H1 (cell line): ENCODE measurements around the gene ZC3H12C. TPM values are rescaled to one million over a fixed set of nuclear protein-coding genes. Genes with fewer than 3 reads are reported as not detected.

Experiments used
- CTCF ChIA-PET: fragments of 300-600 bp; sonication (Branson Sonifier 250); formaldehyde crosslinking; loops from one replicate; lab custom pipeline; 2021; ENCODE audit not compliant: partially characterized antibody; lab: Charles Lee
- POLR2A ChIA-PET: fragments of 300-600 bp; sonication (Branson Sonifier 250); formaldehyde crosslinking; loops from one replicate; lab custom pipeline; 2021; ENCODE audit warnings: inconsistent platforms; ENCODE audit not compliant: partially characterized antibody; lab: Charles Lee
- DNase-seq, 2 experiments: peaks; one replicate each; pipeline versions ENCODE4 v3.0.0 to v3.0.0-alpha.2; 2010 to 2022; ENCODE audit warnings: low spot score in 2 of 2, low read depth in 1 of 2, mixed read lengths in 1 of 2
- FAIRE-seq: peaks from 2 replicates; lab custom pipeline; 2011; peaks lifted over from hg19 to GRCh38; lab: Jason Lieb, UNC
- H2AFZ ChIP-seq: 2 replicates; pipeline ENCODE4 v1.8.1; 2012; ENCODE audit warnings: low read length, inconsistent platforms
- H2AK5ac ChIP-seq: 2 replicates; pipeline ENCODE4 v1.6.1; 2013; ENCODE audit warnings: low read depth, low read length
- H2BK120ac ChIP-seq: replicated peaks from 2 replicates; pipeline ENCODE3; 2013; ENCODE audit warnings: low read depth, low read length, inconsistent platforms
- H2BK12ac ChIP-seq: 2 replicates; pipeline ENCODE4 v1.6.1; 2013; ENCODE audit warnings: low read depth, low read length
- H2BK15ac ChIP-seq: 2 replicates; pipeline ENCODE4 v1.6.1; 2013; ENCODE audit warnings: low read length
- H2BK20ac ChIP-seq: 2 replicates; pipeline ENCODE4 v1.6.1; 2013; ENCODE audit warnings: low read length
- H2BK5ac ChIP-seq: 2 replicates; pipeline ENCODE4 v1.6.1; 2013; ENCODE audit warnings: low read depth, low read length
- H3K14ac ChIP-seq: 2 replicates; pipeline ENCODE4 v1.6.1; 2013; ENCODE audit warnings: inconsistent platforms; ENCODE audit not compliant: insufficient read length
- H3K18ac ChIP-seq: 2 replicates; pipeline ENCODE4 v1.6.1; 2013; ENCODE audit warnings: low read length; ENCODE audit errors: extremely low read depth
- H3K23ac ChIP-seq: 2 replicates; pipeline ENCODE4 v1.6.1; 2013; ENCODE audit warnings: inconsistent platforms; ENCODE audit not compliant: insufficient read length
- H3K23me2 ChIP-seq: 2 replicates; pipeline ENCODE4 v1.6.1; 2013; ENCODE audit warnings: low read depth, low read length
- H3K27ac ChIP-seq: 2 replicates; pipeline ENCODE4 v1.6.1; 2011; ENCODE audit warnings: low read depth, low read length, inconsistent platforms
- H3K27me3 ChIP-seq, 4 experiments: replicated peaks in 1 of 4; 1 replicate in 1 of 4; 2 replicates in 3 of 4; pipeline versions ENCODE4 v1.6.1 to v1.8.1; 2011 to 2013; ENCODE audit warnings: low read length in 3 of 4, mild to moderate bottlenecking in 3 of 4, inconsistent platforms in 2 of 4, mixed read lengths in 2 of 4, moderate library complexity in 1 of 4; ENCODE audit not compliant: control insufficient read depth in 3 of 4, insufficient read depth in 3 of 4; ENCODE audit errors: extremely low read depth in 1 of 4
- H3K36me3 ChIP-seq, 4 experiments: 2 replicates each; pipeline versions ENCODE4 v1.6.1 to v1.8.1; 2011 to 2013; ENCODE audit warnings: mild to moderate bottlenecking in 4 of 4, low read length in 3 of 4, moderate library complexity in 2 of 4, control low read depth in 1 of 4, inconsistent platforms in 1 of 4; ENCODE audit not compliant: insufficient read depth in 4 of 4, control insufficient read depth in 2 of 4
- H3K4ac ChIP-seq: replicated peaks from 2 replicates; pipeline ENCODE3; 2013; ENCODE audit warnings: low read length, low read depth, mixed read lengths, inconsistent platforms; ENCODE audit not compliant: insufficient read length
- H3K4me1 ChIP-seq, 4 experiments: replicated peaks in 1 of 4; 1 replicate in 1 of 4; 2 replicates in 3 of 4; pipeline versions ENCODE4 v1.6.1 to v1.8.1; 2011 to 2013; ENCODE audit warnings: low read length in 3 of 4, inconsistent platforms in 2 of 4, mixed read lengths in 1 of 4; ENCODE audit not compliant: insufficient read depth in 4 of 4, control insufficient read depth in 3 of 4
- H3K4me2 ChIP-seq, 2 experiments: 2 replicates each; pipeline versions ENCODE4 v1.6.1 to v1.8.1; 2011 to 2013; ENCODE audit warnings: low read depth in 2 of 2, low read length in 2 of 2, control low read depth in 1 of 2, inconsistent platforms in 1 of 2, mild to moderate bottlenecking in 1 of 2; ENCODE audit not compliant: insufficient read depth in 1 of 2
- H3K4me3 ChIP-seq, 4 experiments: fragments of 200-600, 300-600 bp in 1 of 4; sonication (generic), shearing (Covaris generic), sonication (Bioruptor Twin) in 1 of 4; 2 replicates each; pipeline versions ENCODE4 v1.5.1 to v1.8.1; 2011 to 2016; ENCODE audit warnings: low read length in 4 of 4, low read depth in 3 of 4, control low read depth in 2 of 4, inconsistent platforms in 2 of 4, mild to moderate bottlenecking in 2 of 4, mixed read lengths in 1 of 4, moderate library complexity in 1 of 4; ENCODE audit not compliant: insufficient read depth in 2 of 4; ENCODE audit errors: extremely low read depth in 1 of 4
- H3K56ac ChIP-seq: replicated peaks from 2 replicates; pipeline ENCODE3; 2013; ENCODE audit warnings: low read depth, mild to moderate bottlenecking, mixed read lengths, low read length, inconsistent platforms; ENCODE audit not compliant: insufficient read length
- H3K79me1 ChIP-seq: 2 replicates; pipeline ENCODE4 v1.6.1; 2013; ENCODE audit warnings: low read depth, low read length, control low read depth
- H3K79me2 ChIP-seq, 2 experiments: 2 replicates each; pipeline versions ENCODE4 v1.6.1 to v1.8.1; 2012 to 2013; ENCODE audit warnings: low read length in 2 of 2, mild to moderate bottlenecking in 2 of 2, inconsistent platforms in 1 of 2; ENCODE audit not compliant: insufficient read depth in 2 of 2, control insufficient read depth in 1 of 2
- H3K9ac ChIP-seq, 4 experiments: replicated peaks in 1 of 4; 1 replicate in 1 of 4; 2 replicates in 3 of 4; pipeline versions ENCODE4 v1.6.1 to v1.8.1; 2011 to 2013; ENCODE audit warnings: low read depth in 3 of 4, low read length in 3 of 4, control low read depth in 2 of 4, mild to moderate bottlenecking in 2 of 4, moderate library complexity in 2 of 4, inconsistent platforms in 1 of 4; ENCODE audit errors: extremely low read depth in 1 of 4
- H3K9me3 ChIP-seq, 2 experiments: 2 replicates each; pipeline versions ENCODE4 v1.6.1 to v1.8.1; 2012 to 2013; ENCODE audit warnings: mild to moderate bottlenecking in 2 of 2, moderate library complexity in 2 of 2, control low read depth in 1 of 2, inconsistent platforms in 1 of 2, low read depth in 1 of 2, low read length in 1 of 2, mixed read lengths in 1 of 2; ENCODE audit not compliant: insufficient read depth in 2 of 2
- H4K20me1 ChIP-seq, 2 experiments: replicated peaks in 1 of 2; 2 replicates each; pipeline versions ENCODE3 to v1.8.1; 2011 to 2013; ENCODE audit warnings: inconsistent platforms in 2 of 2, low read length in 2 of 2, mild to moderate bottlenecking in 1 of 2; ENCODE audit not compliant: insufficient read depth in 2 of 2, control insufficient read depth in 1 of 2
- H4K5ac ChIP-seq: 2 replicates; pipeline ENCODE4 v1.6.1; 2013; ENCODE audit warnings: low read length, low read depth, mixed read lengths, inconsistent platforms; ENCODE audit not compliant: insufficient read length
- H4K8ac ChIP-seq: 2 replicates; pipeline ENCODE4 v1.8.0; 2013; ENCODE audit warnings: mild to moderate bottlenecking, moderate library complexity, low read length, inconsistent platforms; ENCODE audit not compliant: insufficient read depth; ENCODE audit errors: extremely low read depth
- H4K91ac ChIP-seq: replicated peaks from 2 replicates; pipeline ENCODE3; 2013; ENCODE audit warnings: low read length, mixed read lengths, inconsistent platforms; ENCODE audit not compliant: insufficient read length
- ASH2L ChIP-seq: fragments of 200-600, 300-600 bp; sonication (generic); IDR thresholded peaks from one replicate; pipeline ENCODE4 v1.7.1; 2017; ENCODE audit warnings: low read length
- BACH1 ChIP-seq: IDR thresholded peaks from 2 replicates; pipeline ENCODE4 v1.6.1; 2012; ENCODE audit warnings: low read length, improper control_type of control experiment
- CHD2 ChIP-seq: IDR thresholded peaks from 2 replicates; pipeline ENCODE4 v1.6.1; 2012; ENCODE audit warnings: low read length, improper control_type of control experiment
- KDM1A ChIP-seq: fragments of 200-600, 300-600 bp; sonication (generic); IDR thresholded peaks from 2 replicates; pipeline ENCODE4 v1.7.1; 2016; ENCODE audit warnings: mild to moderate bottlenecking, low read length, borderline replicate concordance
- KDM4A ChIP-seq: IDR thresholded peaks from one replicate; pipeline ENCODE4 v1.7.1; 2012; ENCODE audit warnings: low read depth, mild to moderate bottlenecking, moderate library complexity, low read length, inconsistent platforms; ENCODE audit not compliant: severe bottlenecking
- NANOG ChIP-seq: IDR thresholded peaks from 2 replicates; pipeline ENCODE4 v1.6.1; 2011; ENCODE audit warnings: low read length, low read depth, mild to moderate bottlenecking, inconsistent platforms; ENCODE audit not compliant: insufficient read depth, poor library complexity, severe bottlenecking
- POU5F1 ChIP-seq: IDR thresholded peaks from 2 replicates; pipeline ENCODE4 v1.6.1; 2011; ENCODE audit warnings: low read depth, mild to moderate bottlenecking, low read length, moderate library complexity
- RAD21 ChIP-seq, 2 experiments: IDR thresholded peaks in 1 of 2; conservative IDR thresholded peaks in 1 of 2; 2 replicates each; pipeline ENCODE4 v1.6.1; 2011; ENCODE audit warnings: low read depth in 2 of 2, low read length in 2 of 2, improper control_type of control experiment in 1 of 2, inconsistent platforms in 1 of 2, mild to moderate bottlenecking in 1 of 2, moderate library complexity in 1 of 2
- RBBP5 ChIP-seq: IDR thresholded peaks from 2 replicates; pipeline ENCODE4 v1.7.1; 2012; ENCODE audit warnings: low read depth, mild to moderate bottlenecking, inconsistent platforms, low read length, moderate library complexity, borderline replicate concordance
- RXRA ChIP-seq: IDR thresholded peaks from 2 replicates; pipeline ENCODE4 v1.6.1; 2011; ENCODE audit warnings: low read depth, mild to moderate bottlenecking, low read length, moderate library complexity; ENCODE audit not compliant: insufficient read depth
- SP2 ChIP-seq: IDR thresholded peaks from 2 replicates; pipeline ENCODE4 v1.6.1; 2012; ENCODE audit warnings: mild to moderate bottlenecking, low read length, inconsistent platforms
- TAF1 ChIP-seq: IDR thresholded peaks from 2 replicates; pipeline ENCODE4 v1.6.1; 2011; ENCODE audit warnings: mild to moderate bottlenecking, low read depth, low read length
- WGBS, 2 experiments: shearing (Covaris generic) in 1 of 2; methylation state at CpG; one replicate each; pipeline versions ENCODE4 v1.1.6 to v1.1.7; 2013 to 2015; ENCODE audit warnings: low lambda C conversion rate in 2 of 2, mixed read lengths in 2 of 2, inconsistent platforms in 1 of 2, low coverage in 1 of 2, missing lambda C conversion rate in 1 of 2; ENCODE audit not compliant: insufficient replicate concordance in 2 of 2, insufficient coverage in 1 of 2, insufficient read length in 1 of 2; ENCODE audit errors: extremely low coverage in 1 of 2, missing lambda C conversion rate in 1 of 2; 5-methylcytosine and 5-hydroxymethylcytosine counted together
- polyA plus RNA-seq, 7 experiments: library from polyadenylated mRNA; depleted of rRNA in 3 of 7; stranded (reverse) in 5 of 7; unstranded in 2 of 7; fragments of >200 nt in 5 of 7; fragments of 200-250 nt in 2 of 7; gene quantifications; 1 replicate in 5 of 7; 2 replicates in 1 of 7; 4 replicates in 1 of 7; pipeline versions ENCODE4 v1.2.1 to v1.2.3, GENCODE V29; 2011 to 2013; ENCODE audit warnings: missing spikeins in 2 of 7, mixed read lengths in 2 of 7
- total RNA-seq: library from RNA; stranded (reverse); fragmentation: NEBNext Ultra II Directional; extraction: Animal tissue kit (Norgen Biotek cat#: 25700); gene quantifications from 2 replicates; pipeline ENCODE4 v1.2.1, GENCODE V29; 2021
- TF ChIP-seq, protein P1 (sequence below): IDR thresholded peaks from 2 replicates; pipeline ENCODE4 v1.6.1; 2011; ENCODE audit warnings: low read depth, mild to moderate bottlenecking, low read length; ENCODE audit not compliant: insufficient read depth

Gene ZC3H12C
- total and polyA plus RNA-seq, 2 of the 8 experiments (the other 6 are each of a cell fraction or from before 2014, with no cell fraction given) = 2.0 to 2.7 TPM

DNA sequence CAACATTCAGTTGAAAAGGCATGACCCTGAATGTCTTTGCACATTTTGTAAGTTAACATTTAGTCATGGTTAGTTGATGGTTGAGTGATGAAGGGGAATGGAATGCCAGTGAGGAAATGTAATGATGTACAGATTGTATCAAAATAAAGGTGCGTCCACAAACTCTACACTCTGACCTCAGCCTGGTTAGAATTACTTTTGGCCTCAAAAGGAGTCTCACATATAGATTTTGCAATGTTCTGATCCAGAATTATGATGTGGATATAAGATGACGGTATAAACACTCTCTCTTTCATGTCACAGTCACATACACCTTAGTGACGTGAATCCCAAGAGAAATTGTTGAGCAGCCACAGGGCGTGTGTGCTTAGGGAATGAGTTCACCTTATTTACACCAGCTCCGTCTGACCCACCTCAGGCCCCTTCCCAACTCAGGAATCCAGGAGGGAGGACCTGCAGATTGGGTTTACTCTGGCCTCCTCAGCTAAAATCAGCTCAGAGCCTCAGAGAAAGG, 103.1 kb downstream of the ZC3H12C start:
- no peak overlapping the region for H3K18ac ChIP-seq
- no peak overlapping the region for H3K4me3 ChIP-seq
- H2AK5ac ChIP-seq = no peak overlapping the region
- no peak overlapping the region for H4K91ac ChIP-seq
- no peak overlapping the region for H3K23ac ChIP-seq
- no peaks in the 10 kb centered on the region for H3K79me2 ChIP-seq
- H3K4ac ChIP-seq = no peak overlapping the region
- no peaks in the 10 kb centered on the region for H3K23me2 ChIP-seq
- H2BK12ac ChIP-seq = no peak overlapping the region
- no peak overlapping the region for H4K8ac ChIP-seq
- no peak overlapping the region for H3K27ac ChIP-seq
- H3K9me3 ChIP-seq = no peaks in the 10 kb centered on the region
- no peak overlapping the region for H2BK15ac ChIP-seq
- no peak overlapping the region for H2BK120ac ChIP-seq
- 93% methylated on average over 5 of the region's 5 CpGs; no CpG with 5 or more reads in 1 of the 2 experiments for WGBS, 2 experiments
- DNase-seq (no peak), FAIRE-seq (no peak)
- H2AFZ ChIP-seq = no peak overlapping the region
- H4K5ac ChIP-seq = no peak overlapping the region
- H3K79me1 ChIP-seq = no peaks in the 10 kb centered on the region
- H3K9ac ChIP-seq = no peak overlapping the region
- H3K4me2 ChIP-seq = no peak overlapping the region
- no peak overlapping the region for H3K14ac ChIP-seq
- no peak overlapping the region for H2BK5ac ChIP-seq
- H4K20me1 ChIP-seq = no peaks in the 10 kb centered on the region
- ChIA-PET CTCF (interaction anchor here (1.1 to 1.7 kb wide), 4 partner anchors 11 to 238 kb away, joined by 3 to 4 read pairs (median 4); no protein-coding TSS in a partner anchor), POLR2A (no interaction called here)
- no peaks in the 10 kb centered on the region for H3K27me3 ChIP-seq
- no peak overlapping the region for H3K56ac ChIP-seq
- H3K4me1 ChIP-seq = peaks cover 0 to 8% (median 4%) of the 10 kb centered on the region in 4 experiments; a peak in 6 of 7 replicates
- H3K36me3 ChIP-seq = no peaks in the 10 kb centered on the region
- H2BK20ac ChIP-seq = no peak overlapping the region
- no peak for TF ChIP-seq KDM4A
- TF ChIP-seq RBBP5 = no peak
- no peak for TF ChIP-seq ASH2L
- no peak for TF ChIP-seq RAD21 (IDR thresholded peaks at IDR 0.05 in 1 of 2, conservative IDR thresholded peaks at IDR 0.05 in 1 of 2; ENCODE audit: low read depth in 2 of 2, low read length in 2 of 2)
- TF ChIP-seq KDM1A = no peak
- no peak for TF ChIP-seq SP2
- no peak for TF ChIP-seq RXRA
- no peak for TF ChIP-seq TAF1
- TF ChIP-seq, protein P1, sequence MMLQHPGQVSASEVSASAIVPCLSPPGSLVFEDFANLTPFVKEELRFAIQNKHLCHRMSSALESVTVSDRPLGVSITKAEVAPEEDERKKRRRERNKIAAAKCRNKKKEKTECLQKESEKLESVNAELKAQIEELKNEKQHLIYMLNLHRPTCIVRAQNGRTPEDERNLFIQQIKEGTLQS = no peak
- no peak for TF ChIP-seq BACH1
- no peak for TF ChIP-seq POU5F1
- no peak for TF ChIP-seq CHD2
- TF ChIP-seq NANOG = no peak
